Nephron (organoid): ENCODE results near the gene PSMD6.
A peak's percentile ranks its signal among the peaks of the same experiment; 100 is the strongest.

Experiments
- H3K27ac Mint-ChIP-seq, 3 experiments: 2 replicates each; pipeline ENCODE4 v1.8.0; 2020; ENCODE audit warnings: mixed read lengths in 3 of 3, mild to moderate bottlenecking in 2 of 3, moderate library complexity in 1 of 3
- H3K27me3 Mint-ChIP-seq: 2 replicates; pipeline ENCODE4 v1.8.0; 2021; ENCODE audit warnings: low read depth, mild to moderate bottlenecking, moderate library complexity, mixed read lengths
- H3K36me3 Mint-ChIP-seq: 2 replicates; pipeline ENCODE4 v1.8.0; 2020; ENCODE audit warnings: low read depth, mixed read lengths
- H3K4me1 Mint-ChIP-seq: 2 replicates; pipeline ENCODE4 v1.8.0; 2020; ENCODE audit warnings: mixed read lengths
- H3K4me3 Mint-ChIP-seq, 3 experiments: 2 replicates each; pipeline ENCODE4 v1.8.0; 2020; ENCODE audit warnings: mild to moderate bottlenecking in 3 of 3, mixed read lengths in 3 of 3, moderate library complexity in 2 of 3
- H3K9me3 Mint-ChIP-seq: 2 replicates; pipeline ENCODE4 v1.8.0; 2020; ENCODE audit warnings: mixed read lengths
- CTCF ChIP-seq, 3 experiments: fragments of 200-600 bp; sonication (generic); IDR thresholded peaks; one replicate each; pipeline ENCODE4 v1.5.0; 2021; ENCODE audit warnings: antibody characterized with exemption in 3 of 3; ENCODE audit not compliant: unreplicated experiment in 3 of 3

Gene PSMD6

GRCh38 chr3:64049832-64050231 is 26.5 kb upstream of the PSMD6 start:
- Mint-ChIP-seq H3K4me1 (peaks cover 32% of the 10 kb centered on the region), H3K4me3 (no peak overlapping the region), H3K27me3 (peaks cover 4% of the 10 kb centered on the region), H3K27ac (no peak overlapping the region), H3K36me3 (no peaks in the 10 kb centered on the region), H3K9me3 (no peaks in the 10 kb centered on the region)
- no peak for TF ChIP-seq CTCF (IDR thresholded peaks at IDR 0.05; ENCODE audit: unreplicated experiment in 3 of 3)

GRCh38 chr3:64049136-64049535 is 25.8 kb upstream of the PSMD6 start:
- Mint-ChIP-seq H3K9me3 (no peaks in the 10 kb centered on the region), H3K27ac (no peak overlapping the region), H3K27me3 (peaks cover 4% of the 10 kb centered on the region), H3K4me1 (peaks cover 27% of the 10 kb centered on the region), H3K4me3 (no peak overlapping the region), H3K36me3 (no peaks in the 10 kb centered on the region)
- TF ChIP-seq CTCF (IDR thresholded peaks at IDR 0.05; ENCODE audit: unreplicated experiment in 3 of 3): no peak

GRCh38 chr3:64048631-64049061 is 25.4 kb upstream of the PSMD6 start:
- H3K36me3 Mint-ChIP-seq: no peaks in the 10 kb centered on the region
- peaks cover 27% of the 10 kb centered on the region for H3K4me1 Mint-ChIP-seq
- peaks cover 4% of the 10 kb centered on the region for H3K27me3 Mint-ChIP-seq
- H3K27ac Mint-ChIP-seq: no peak overlapping the region
- H3K9me3 Mint-ChIP-seq: no peaks in the 10 kb centered on the region
- TF ChIP-seq CTCF (IDR thresholded peaks at IDR 0.05; ENCODE audit: unreplicated experiment in 3 of 3): no peak
- no peak overlapping the region for H3K4me3 Mint-ChIP-seq

- Mint-ChIP-seq H3K9me3 (no peaks in the 10 kb centered on the region), H3K27ac (peak overlapping the region; percentile 5 to 27 (median 22)), H3K36me3 (no peaks in the 10 kb centered on the region), H3K27me3 (peaks cover 4% of the 10 kb centered on the region), H3K4me1 (peaks cover 27% of the 10 kb centered on the region), H3K4me3 (no peak overlapping the region)
- TF ChIP-seq CTCF (IDR thresholded peaks at IDR 0.05; ENCODE audit: unreplicated experiment in 3 of 3): no peak
Observed at GRCh38 chr3:64047787-64048186, 24.5 kb upstream of the PSMD6 start.

- H3K4me3 Mint-ChIP-seq: no peak overlapping the region
- peaks cover 27% of the 10 kb centered on the region for H3K4me1 Mint-ChIP-seq
- H3K9me3 Mint-ChIP-seq: no peaks in the 10 kb centered on the region
- H3K36me3 Mint-ChIP-seq: no peaks in the 10 kb centered on the region
- H3K27me3 Mint-ChIP-seq: peaks cover 4% of the 10 kb centered on the region
- H3K27ac Mint-ChIP-seq: peak overlapping the region in 1 of 3 experiments; percentile 22
- TF ChIP-seq CTCF (IDR thresholded peaks at IDR 0.05; ENCODE audit: unreplicated experiment in 3 of 3): no peak
Observed at GRCh38 chr3:64046996-64047594, 23.8 kb upstream of the PSMD6 start.

GRCh38 chr3:64046592-64046991 is 23.3 kb upstream of the PSMD6 start:
- H3K36me3 Mint-ChIP-seq: no peaks in the 10 kb centered on the region
- no peak overlapping the region for H3K27ac Mint-ChIP-seq
- H3K27me3 Mint-ChIP-seq: peaks cover 4% of the 10 kb centered on the region
- H3K9me3 Mint-ChIP-seq: no peaks in the 10 kb centered on the region
- no peak overlapping the region for H3K4me3 Mint-ChIP-seq
- no peak for TF ChIP-seq CTCF (IDR thresholded peaks at IDR 0.05; ENCODE audit: unreplicated experiment in 3 of 3)
- H3K4me1 Mint-ChIP-seq: peaks cover 27% of the 10 kb centered on the region
